ENCODE results near the gene AQP5.
"Not testable (repeated sequence)": the region's sequence is repeated elsewhere in the genome, so short reads cannot be mapped to it uniquely, and the experiment has no call there.

The AQP5 gene

GRCh38 chr12:49980501-49981349 is 19.1 kb downstream of the AQP5 start:
- H3K4me3 ChIP-seq (ENCODE audit: low read depth, low read length): no peak overlapping the region
- TF ChIP-seq, protein P1, sequence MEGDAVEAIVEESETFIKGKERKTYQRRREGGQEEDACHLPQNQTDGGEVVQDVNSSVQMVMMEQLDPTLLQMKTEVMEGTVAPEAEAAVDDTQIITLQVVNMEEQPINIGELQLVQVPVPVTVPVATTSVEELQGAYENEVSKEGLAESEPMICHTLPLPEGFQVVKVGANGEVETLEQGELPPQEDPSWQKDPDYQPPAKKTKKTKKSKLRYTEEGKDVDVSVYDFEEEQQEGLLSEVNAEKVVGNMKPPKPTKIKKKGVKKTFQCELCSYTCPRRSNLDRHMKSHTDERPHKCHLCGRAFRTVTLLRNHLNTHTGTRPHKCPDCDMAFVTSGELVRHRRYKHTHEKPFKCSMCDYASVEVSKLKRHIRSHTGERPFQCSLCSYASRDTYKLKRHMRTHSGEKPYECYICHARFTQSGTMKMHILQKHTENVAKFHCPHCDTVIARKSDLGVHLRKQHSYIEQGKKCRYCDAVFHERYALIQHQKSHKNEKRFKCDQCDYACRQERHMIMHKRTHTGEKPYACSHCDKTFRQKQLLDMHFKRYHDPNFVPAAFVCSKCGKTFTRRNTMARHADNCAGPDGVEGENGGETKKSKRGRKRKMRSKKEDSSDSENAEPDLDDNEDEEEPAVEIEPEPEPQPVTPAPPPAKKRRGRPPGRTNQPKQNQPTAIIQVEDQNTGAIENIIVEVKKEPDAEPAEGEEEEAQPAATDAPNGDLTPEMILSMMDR (IDR thresholded peaks at IDR 0.05; ENCODE audit: borderline replicate concordance, insufficient read depth, low read depth, low read length): no peak

GRCh38 chr12:49982246-49983087 is 20.8 kb downstream of the AQP5 start:
- no peak overlapping the region for H3K4me3 ChIP-seq (ENCODE audit: low read depth, low read length)
- TF ChIP-seq, protein P1 (IDR thresholded peaks at IDR 0.05; ENCODE audit: borderline replicate concordance, insufficient read depth, low read depth, low read length): no peak

- TF ChIP-seq, protein P1 (IDR thresholded peaks at IDR 0.05; ENCODE audit: borderline replicate concordance, insufficient read depth, low read depth, low read length): no peak
- no peak overlapping the region for H3K4me3 ChIP-seq (ENCODE audit: low read depth, low read length)
Measured at GRCh38 chr12:49983892-49984291, 22.2 kb downstream of the AQP5 start.

- H3K4me3 ChIP-seq (ENCODE audit: low read depth, low read length): no peak overlapping the region
- TF ChIP-seq, protein P1 (IDR thresholded peaks at IDR 0.05; ENCODE audit: borderline replicate concordance, insufficient read depth, low read depth, low read length): no peak
Measured at GRCh38 chr12:49984476-49985359, 23.0 kb downstream of the AQP5 start.

- H3K4me3 ChIP-seq (ENCODE audit: low read depth, low read length): no peak overlapping the region
- TF ChIP-seq, protein P1 (IDR thresholded peaks at IDR 0.05; ENCODE audit: borderline replicate concordance, insufficient read depth, low read depth, low read length): no peak
Measured at GRCh38 chr12:49985981-49986380, 24.3 kb downstream of the AQP5 start.

DNA sequence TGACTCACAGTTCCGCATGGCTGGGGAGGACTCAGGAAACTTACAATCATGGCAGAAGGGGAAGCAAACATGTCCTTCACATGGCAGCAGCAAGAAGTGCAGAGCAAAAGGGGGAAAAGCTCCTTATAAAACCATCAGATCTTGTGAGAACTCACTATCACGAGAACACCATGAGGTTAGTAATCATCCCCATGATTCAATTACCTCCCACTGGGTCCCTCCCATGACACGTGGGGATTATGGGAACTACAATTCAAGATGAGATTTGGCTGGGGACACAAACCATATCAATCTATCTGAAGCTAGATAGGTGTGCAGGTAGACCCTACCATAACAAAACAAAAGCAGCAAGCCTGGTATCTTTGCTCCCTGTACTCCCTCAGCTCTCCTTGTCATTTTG is 24.8 kb downstream of the AQP5 start:
- H3K4me3 ChIP-seq (ENCODE audit: low read depth, low read length): not testable (repeated sequence)
